Hepatocyte (in vitro differentiated cells): ENCODE results near the gene PRPF6.

Source experiments
- EZH2 ChIP-seq: fragments of 200-600 bp; sonication (generic); IDR thresholded peaks from 2 replicates; pipeline ENCODE4 v1.6.1; 2016; ENCODE audit warnings: antibody characterized with exemption, mild to moderate bottlenecking, borderline replicate concordance
- EZH2phosphoT487 ChIP-seq: fragments of 200-600 bp; sonication (generic); IDR thresholded peaks from one replicate; pipeline ENCODE4 v1.6.1; 2018; ENCODE audit warnings: antibody characterized with exemption, mild to moderate bottlenecking, low read depth, moderate library complexity; ENCODE audit not compliant: unreplicated experiment, severe bottlenecking
- TF ChIP-seq, protein P1 (sequence below): fragments of 200-600 bp; sonication (generic); IDR thresholded peaks from 2 replicates; pipeline ENCODE4 v1.5.1; 2016; ENCODE audit warnings: antibody characterized with exemption, mild to moderate bottlenecking; ENCODE audit not compliant: poor library complexity

DNA sequence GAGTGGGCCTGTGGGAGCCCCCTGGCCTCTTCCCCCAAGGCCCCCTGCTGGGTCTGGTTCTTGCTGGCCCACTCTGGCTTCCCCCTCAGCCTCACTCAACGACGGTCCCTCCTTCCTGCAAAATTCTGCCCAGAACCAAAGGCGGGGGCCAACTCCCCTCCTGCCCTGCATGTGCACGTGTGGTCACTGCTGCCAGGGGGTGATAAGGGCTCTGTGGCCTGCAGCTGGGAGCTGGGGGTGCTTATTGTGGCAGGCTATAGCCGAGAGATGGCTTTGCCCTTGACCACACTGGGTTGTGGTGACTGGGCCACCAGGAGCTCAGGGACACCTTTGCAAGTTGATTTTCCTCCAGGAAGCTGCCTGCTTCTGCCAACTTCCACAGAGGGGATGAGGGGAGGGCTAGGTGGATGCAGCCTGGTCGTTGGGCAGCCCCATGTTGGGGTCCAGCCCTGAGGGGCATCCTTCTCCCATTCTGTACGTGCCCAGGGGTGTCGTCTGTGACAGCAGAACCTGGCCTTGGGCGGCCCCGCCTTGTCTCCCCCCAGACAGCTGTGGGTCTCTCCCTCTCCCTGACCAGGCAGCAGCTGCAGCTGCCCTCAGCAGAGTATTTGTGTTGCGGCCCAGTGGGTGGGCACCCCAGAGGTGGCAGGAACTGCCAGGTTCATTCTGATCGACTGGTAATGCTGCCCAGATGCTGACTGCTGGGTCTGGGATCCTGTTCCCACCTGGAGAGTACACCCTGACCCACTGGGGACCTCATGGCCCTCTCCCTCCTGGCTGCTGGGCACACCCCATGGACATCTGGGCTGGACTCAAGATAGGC lies 87.7 kb downstream of the PRPF6 start:
- TF ChIP-seq, protein P1, sequence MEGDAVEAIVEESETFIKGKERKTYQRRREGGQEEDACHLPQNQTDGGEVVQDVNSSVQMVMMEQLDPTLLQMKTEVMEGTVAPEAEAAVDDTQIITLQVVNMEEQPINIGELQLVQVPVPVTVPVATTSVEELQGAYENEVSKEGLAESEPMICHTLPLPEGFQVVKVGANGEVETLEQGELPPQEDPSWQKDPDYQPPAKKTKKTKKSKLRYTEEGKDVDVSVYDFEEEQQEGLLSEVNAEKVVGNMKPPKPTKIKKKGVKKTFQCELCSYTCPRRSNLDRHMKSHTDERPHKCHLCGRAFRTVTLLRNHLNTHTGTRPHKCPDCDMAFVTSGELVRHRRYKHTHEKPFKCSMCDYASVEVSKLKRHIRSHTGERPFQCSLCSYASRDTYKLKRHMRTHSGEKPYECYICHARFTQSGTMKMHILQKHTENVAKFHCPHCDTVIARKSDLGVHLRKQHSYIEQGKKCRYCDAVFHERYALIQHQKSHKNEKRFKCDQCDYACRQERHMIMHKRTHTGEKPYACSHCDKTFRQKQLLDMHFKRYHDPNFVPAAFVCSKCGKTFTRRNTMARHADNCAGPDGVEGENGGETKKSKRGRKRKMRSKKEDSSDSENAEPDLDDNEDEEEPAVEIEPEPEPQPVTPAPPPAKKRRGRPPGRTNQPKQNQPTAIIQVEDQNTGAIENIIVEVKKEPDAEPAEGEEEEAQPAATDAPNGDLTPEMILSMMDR: no peak
- TF ChIP-seq EZH2 (no peak), EZH2phosphoT487 (no peak)
